IMR-90 (cell line): ENCODE results near the gene KCNG3. TPM values are rescaled to one million over a fixed set of nuclear protein-coding genes. Genes with fewer than 3 reads are reported as not detected.

ENCODE experiments used
- ATAC-seq: fragments of 200-7000 bp; cut with Tn5 transposase; 2 replicates; pipeline ENCODE4 v1.9.1; 2020; ENCODE audit warnings: low read depth, mild to moderate bottlenecking, moderate library complexity
- BruUV-seq: library from RNA; stranded (reverse); fragments of 400-500 nt; replicated peaks from 2 replicates; lab custom pipeline; 2021; lab: Mats Ljungman, UMichigan
- CTCF ChIA-PET: fragments of 300-600 bp; formaldehyde crosslinking; extraction: SDS; loops from one replicate; lab custom pipeline; 2021; ENCODE audit warnings: antibody characterized with exemption; lab: Yijun Ruan, JAX
- POLR2A ChIA-PET: fragments of 300-600 bp; sonication (Branson Sonifier 250); formaldehyde crosslinking; loops from one replicate; lab custom pipeline; 2022; ENCODE audit warnings: antibody characterized with exemption; ENCODE audit not compliant: unreplicated experiment; lab: Charles Lee
- DNase-seq: peaks from one replicate; pipeline ENCODE4 v3.0.0; 2013
- H2AFZ ChIP-seq: replicated peaks from 2 replicates; pipeline ENCODE3; 2013; ENCODE audit warnings: low read length, mild to moderate bottlenecking; ENCODE audit not compliant: poor library complexity
- H2AK5ac ChIP-seq: 2 replicates; pipeline ENCODE4 v1.6.1; 2013; ENCODE audit warnings: low read depth, low read length, inconsistent platforms
- H2AK9ac ChIP-seq: replicated peaks from 2 replicates; pipeline ENCODE3; 2013; ENCODE audit warnings: mild to moderate bottlenecking, low read depth, low read length, moderate library complexity; ENCODE audit not compliant: poor library complexity
- H2BK120ac ChIP-seq: 2 replicates; pipeline ENCODE4 v1.6.1; 2013; ENCODE audit warnings: low read depth, low read length, inconsistent platforms
- H2BK15ac ChIP-seq: 3 replicates; pipeline ENCODE4 v1.6.1; 2013; ENCODE audit warnings: low read depth, low read length, inconsistent platforms
- H2BK20ac ChIP-seq: 2 replicates; pipeline ENCODE4 v1.6.1; 2013; ENCODE audit warnings: low read depth, mild to moderate bottlenecking, inconsistent platforms, low read length, moderate library complexity
- H2BK5ac ChIP-seq: 2 replicates; pipeline ENCODE4 v1.6.1; 2013; ENCODE audit warnings: mild to moderate bottlenecking, low read depth, low read length, inconsistent platforms; ENCODE audit not compliant: poor library complexity, severe bottlenecking
- H3K14ac ChIP-seq: replicated peaks from 2 replicates; pipeline ENCODE4 v1.6.1; 2013; ENCODE audit warnings: low read depth, low read length, inconsistent platforms
- H3K18ac ChIP-seq: 2 replicates; pipeline ENCODE4 v1.6.1; 2013; ENCODE audit warnings: low read depth, low read length, control low read depth
- H3K23ac ChIP-seq: 2 replicates; pipeline ENCODE4 v1.6.1; 2013; ENCODE audit warnings: low read depth, low read length, inconsistent platforms
- H3K27ac ChIP-seq: 2 replicates; pipeline ENCODE4 v1.5.1; 2013; ENCODE audit warnings: mild to moderate bottlenecking, control low read depth, low read length; ENCODE audit not compliant: insufficient read depth
- H3K27me3 ChIP-seq: 2 replicates; pipeline ENCODE4 v1.6.1; 2013; ENCODE audit warnings: low read length; ENCODE audit not compliant: control insufficient read depth, insufficient read depth
- H3K36me3 ChIP-seq: 2 replicates; pipeline ENCODE4 v1.6.1; 2013; ENCODE audit warnings: low read length, mixed read lengths; ENCODE audit not compliant: control insufficient read depth, insufficient read depth
- H3K4ac ChIP-seq: 2 replicates; pipeline ENCODE4 v1.6.1; 2013; ENCODE audit warnings: low read depth, low read length, inconsistent platforms
- H3K4me1 ChIP-seq: 2 replicates; pipeline ENCODE4 v1.6.1; 2013; ENCODE audit warnings: low read length, mixed read lengths; ENCODE audit not compliant: control insufficient read depth, insufficient read depth
- H3K4me2 ChIP-seq: 2 replicates; pipeline ENCODE4 v1.6.1; 2013; ENCODE audit warnings: low read depth, mild to moderate bottlenecking, control low read depth, low read length, moderate library complexity
- H3K4me3 ChIP-seq: 2 replicates; pipeline ENCODE4 v1.5.1; 2013; ENCODE audit warnings: low read depth, mild to moderate bottlenecking, control low read depth, low read length, moderate library complexity; ENCODE audit not compliant: insufficient read depth
- H3K56ac ChIP-seq: 2 replicates; pipeline ENCODE4 v1.6.1; 2013; ENCODE audit warnings: low read length, inconsistent platforms; ENCODE audit not compliant: insufficient read depth; ENCODE audit errors: extremely low read depth
- H3K79me1 ChIP-seq, 2 experiments: 2 replicates each; pipeline ENCODE4 v1.6.1; 2013; ENCODE audit warnings: low read length in 2 of 2, inconsistent platforms in 1 of 2, low read depth in 1 of 2
- H3K9ac ChIP-seq: 2 replicates; pipeline ENCODE4 v1.6.1; 2013; ENCODE audit warnings: low read depth, low read length, control low read depth
- H3K9me1 ChIP-seq: 2 replicates; pipeline ENCODE4 v1.6.1; 2013; ENCODE audit warnings: low read length, inconsistent platforms; ENCODE audit not compliant: insufficient read depth
- H3K9me3 ChIP-seq: 2 replicates; pipeline ENCODE4 v1.6.1; 2013; ENCODE audit warnings: low read length; ENCODE audit not compliant: control insufficient read depth, insufficient read depth
- H4K20me1 ChIP-seq: 2 replicates; pipeline ENCODE4 v1.6.1; 2013; ENCODE audit warnings: low read length, inconsistent platforms; ENCODE audit not compliant: insufficient read depth
- H4K5ac ChIP-seq: 2 replicates; pipeline ENCODE4 v1.6.1; 2013; ENCODE audit warnings: mild to moderate bottlenecking, low read depth, low read length, control low read depth
- H4K8ac ChIP-seq, 2 experiments: 2 replicates each; pipeline ENCODE4 v1.6.1; 2013; ENCODE audit warnings: low read depth in 2 of 2, low read length in 2 of 2, control low read depth in 1 of 2, inconsistent platforms in 1 of 2
- H4K91ac ChIP-seq: 2 replicates; pipeline ENCODE4 v1.6.1; 2013; ENCODE audit warnings: low read depth, low read length, inconsistent platforms; ENCODE audit not compliant: insufficient read depth
- ELK1 ChIP-seq: fragments of 150-350 bp; IDR thresholded peaks from 2 replicates; pipeline ENCODE4 v1.6.1; 2016; ENCODE audit warnings: low read depth, mild to moderate bottlenecking, low read length, moderate library complexity, borderline replicate concordance
- FOS ChIP-seq: fragments of 150-350 bp; IDR thresholded peaks from 2 replicates; pipeline ENCODE4 v1.6.1; 2016; ENCODE audit warnings: low read depth, low read length
- MAZ ChIP-seq: IDR thresholded peaks from 2 replicates; pipeline ENCODE4 v1.6.1; 2012; ENCODE audit warnings: low read depth, mild to moderate bottlenecking, low read length, improper control_type of control experiment, moderate library complexity, borderline replicate concordance
- MXI1 ChIP-seq: IDR thresholded peaks from 2 replicates; pipeline ENCODE4 v1.6.1; 2012; ENCODE audit warnings: low read depth, mild to moderate bottlenecking, low read length, moderate library complexity, borderline replicate concordance
- RFX5 ChIP-seq: IDR thresholded peaks from 2 replicates; pipeline ENCODE4 v1.8.0; 2012; ENCODE audit warnings: low read depth, mild to moderate bottlenecking, low read length, moderate library complexity
- USF2 ChIP-seq: fragments of 150-350 bp; IDR thresholded peaks from 2 replicates; pipeline ENCODE4 v1.6.1; 2017; ENCODE audit warnings: mild to moderate bottlenecking, antibody characterized with exemption, low read length, low read depth
- WGBS, 2 experiments: methylation state at CpG; one replicate each; pipeline versions ENCODE4 v1.1.5 to v1.1.7; 2013; ENCODE audit warnings: missing lambda C conversion rate in 2 of 2; ENCODE audit not compliant: insufficient read length in 1 of 2; ENCODE audit errors: extremely low coverage in 2 of 2; 5-methylcytosine and 5-hydroxymethylcytosine counted together
- dilution Hi-C: fragments of 300-500 bp; cut with HindIII; formaldehyde crosslinking; loops from one replicate; pipeline ENCODE4 v1.14.3; 2018; ENCODE audit warnings: low sequenced_read_pairs; ENCODE audit not compliant: unreplicated experiment
- in situ Hi-C: fragments of 300-500 bp; cut with MboI; formaldehyde crosslinking; loops from 3 replicates; pipeline ENCODE4 v1.14.3; 2019; ENCODE audit warnings: low sequenced_read_pairs, inconsistent platforms, mixed read lengths
- intact Hi-C: fragments of 100-400 bp; cut with micrococcal nuclease; formaldehyde crosslinking; loops from 2 replicates; pipeline ENCODE4 v1.10.0; 2022
- polyA plus RNA-seq, 3 experiments: library from polyadenylated mRNA; depleted of rRNA; stranded (reverse); fragments of >200 nt; gene quantifications; 2 replicates each; pipeline ENCODE4 v1.2.3, GENCODE V29; 2012; ENCODE audit warnings: low replicate concordance in 1 of 3
- total RNA-seq: library from RNA; depleted of rRNA; stranded (reverse); fragments of >200 nt; gene quantifications from 2 replicates; pipeline ENCODE4 v1.2.3, GENCODE V29; 2012

Gene KCNG3
- total and polyA plus RNA-seq, 2 of the 4 experiments (the other 2 are of a cell fraction) = under 0.01 TPM; not detected in 1

- Histone ChIP-seq H3K79me1 (no peaks in the 10 kb centered on the region), H4K5ac (no peak overlapping the region), H3K27me3 (peaks cover 8% of the 10 kb centered on the region), H4K8ac (no peak overlapping the region), H3K27ac (no peak overlapping the region), H2AK9ac (no peak overlapping the region), H3K4ac (no peak overlapping the region), H2AFZ (no peak overlapping the region), H3K23ac (no peak overlapping the region), H3K9me1 (no peaks in the 10 kb centered on the region), H3K4me1 (no peaks in the 10 kb centered on the region), H2BK120ac (no peak overlapping the region), H2BK5ac (no peak overlapping the region), H3K18ac (no peak overlapping the region), H2AK5ac (no peak overlapping the region), H3K4me3 (no peak overlapping the region), H3K9ac (no peak overlapping the region), H2BK15ac (no peak overlapping the region), H4K20me1 (no peaks in the 10 kb centered on the region), H2BK20ac (no peak overlapping the region), H3K14ac (no peak overlapping the region), H3K56ac (no peak overlapping the region), H3K9me3 (no peaks in the 10 kb centered on the region; the same call in 1 of the 2 replicates), H4K91ac (no peak overlapping the region), H3K36me3 (no peaks in the 10 kb centered on the region), H3K4me2 (no peak overlapping the region)
- ATAC-seq = no peak
- dilution Hi-C loops = no loop called here
- in situ Hi-C loops = no loop called here
- WGBS, 2 experiments = 43% methylated on average over 1 of the region's 6 CpGs; no CpG with 5 or more reads in 1 of the 2 experiments
- TF ChIP-seq USF2 = no peak
- TF ChIP-seq FOS = no peak
- no peak for TF ChIP-seq MAZ
- no peak for TF ChIP-seq RFX5
- no peak for TF ChIP-seq MXI1
- no peak for TF ChIP-seq ELK1
- intact Hi-C loops = no loop called here
- BruUV-seq = no TSS peak
- ChIA-PET POLR2A (no interaction called here), CTCF (interaction anchor here (0.7 kb wide), 1 partner anchor 23 kb away, joined by 6 read pairs; no protein-coding TSS in a partner anchor)
- no peak for DNase-seq
These were observed 86.3 kb downstream of the KCNG3 start for GRCh38 chr2:42407476-42407875.
